ENCODE results near the gene PARD3.

- TF ChIP-seq EZH2phosphoT487 (IDR thresholded peaks at IDR 0.05; ENCODE audit: insufficient read depth, low read depth) (no peak), EZH2 (IDR thresholded peaks at IDR 0.05; ENCODE audit: insufficient read depth, poor library complexity, severe bottlenecking) (no peak)
Observed at GRCh38 chr10:34859170-34859569, 44.1 kb upstream of the PARD3 start.
